Neural crest cell (in vitro differentiated cells): Measurements from ENCODE around the gene UQCRFS1. TPM values are rescaled to one million over a fixed set of nuclear protein-coding genes. Genes with fewer than 3 reads are reported as not detected.

ENCODE experiments used
- DNase-seq: peaks from one replicate; pipeline ENCODE4 v3.0.0; 2021; ENCODE audit warnings: low read depth, mixed read lengths, low spot score
- H3K27ac Mint-ChIP-seq: one replicate; pipeline ENCODE4 v1.8.0; 2021; ENCODE audit warnings: mild to moderate bottlenecking, mixed read lengths; ENCODE audit not compliant: unreplicated experiment
- H3K27me3 Mint-ChIP-seq: 2 replicates; pipeline ENCODE4 v1.8.0; 2021; ENCODE audit warnings: low read depth, mild to moderate bottlenecking, mixed read lengths
- H3K36me3 Mint-ChIP-seq: 2 replicates; pipeline ENCODE4 v1.8.0; 2021; ENCODE audit warnings: low read depth, mild to moderate bottlenecking, mixed read lengths
- H3K4me1 Mint-ChIP-seq: 2 replicates; pipeline ENCODE4 v1.8.0; 2021; ENCODE audit warnings: mixed read lengths
- H3K4me3 Mint-ChIP-seq: one replicate; pipeline ENCODE4 v1.8.0; 2021; ENCODE audit warnings: mild to moderate bottlenecking, mixed read lengths
- H3K9me3 Mint-ChIP-seq: 2 replicates; pipeline ENCODE4 v1.8.0; 2021; ENCODE audit warnings: mixed read lengths
- CTCF ChIP-seq: fragments of 200-600 bp; sonication (generic); conservative IDR thresholded peaks from 2 replicates; pipeline ENCODE4 v1.5.0; 2021; ENCODE audit warnings: antibody characterized with exemption, mild to moderate bottlenecking
- total RNA-seq: library from RNA; stranded (reverse); gene quantifications from 2 replicates; pipeline ENCODE4 v1.2.1, GENCODE V29; 2021

The UQCRFS1 gene
- total RNA-seq, 1 donor from 2014 or later = 34.8 TPM

- no peak overlapping the region for H3K27ac Mint-ChIP-seq
- H3K27me3 Mint-ChIP-seq = peaks cover 13% of the 10 kb centered on the region
- no peaks in the 10 kb centered on the region for H3K9me3 Mint-ChIP-seq
- H3K4me1 Mint-ChIP-seq = peaks cover 3% of the 10 kb centered on the region
- DNase-seq = no peak
- H3K36me3 Mint-ChIP-seq = no peaks in the 10 kb centered on the region
- TF ChIP-seq CTCF = no peak
- H3K4me3 Mint-ChIP-seq = no peak overlapping the region
Observed at GRCh38 chr19:29188289-29189032, 24.5 kb downstream of the UQCRFS1 start.

GRCh38 chr19:29187676-29188075 is 25.3 kb downstream of the UQCRFS1 start:
- H3K36me3 Mint-ChIP-seq = no peaks in the 10 kb centered on the region
- no peak for TF ChIP-seq CTCF
- no peak overlapping the region for H3K4me3 Mint-ChIP-seq

GRCh38 chr19:29185427-29185826 is 27.5 kb downstream of the UQCRFS1 start:
- no peak overlapping the region for H3K27ac Mint-ChIP-seq
- peaks cover 12% of the 10 kb centered on the region for H3K27me3 Mint-ChIP-seq
- DNase-seq = no peak
- no peak overlapping the region for H3K4me3 Mint-ChIP-seq
- H3K9me3 Mint-ChIP-seq = no peaks in the 10 kb centered on the region
- peaks cover 3% of the 10 kb centered on the region for H3K4me1 Mint-ChIP-seq
- TF ChIP-seq CTCF = no peak
- H3K36me3 Mint-ChIP-seq = no peaks in the 10 kb centered on the region

More at GRCh38 chr19:29187676-29188075, 25.3 kb downstream of the UQCRFS1 start:
- Mint-ChIP-seq H3K27me3 (peaks cover 11% of the 10 kb centered on the region), H3K27ac (no peak overlapping the region), H3K4me1 (peaks cover 3% of the 10 kb centered on the region), H3K9me3 (no peaks in the 10 kb centered on the region)
- DNase-seq = no peak

- Mint-ChIP-seq H3K36me3 (peaks cover 4% of the 10 kb centered on the region), H3K27ac (no peak overlapping the region), H3K4me1 (no peaks in the 10 kb centered on the region), H3K4me3 (no peak overlapping the region), H3K27me3 (peaks cover 15% of the 10 kb centered on the region), H3K9me3 (peaks cover 9% of the 10 kb centered on the region)
- DNase-seq = no peak
- TF ChIP-seq CTCF = no peak
Observed at GRCh38 chr19:29176981-29177754, 35.8 kb downstream of the UQCRFS1 start.

GRCh38 chr19:29173896-29174295 is 39.1 kb downstream of the UQCRFS1 start:
- TF ChIP-seq CTCF = no peak
- no peaks in the 10 kb centered on the region for H3K4me1 Mint-ChIP-seq
- H3K4me3 Mint-ChIP-seq = no peak overlapping the region
- H3K27ac Mint-ChIP-seq = no peak overlapping the region
- no peak for DNase-seq
- H3K27me3 Mint-ChIP-seq = peaks cover 28% of the 10 kb centered on the region
- H3K36me3 Mint-ChIP-seq = peaks cover 4% of the 10 kb centered on the region
- H3K9me3 Mint-ChIP-seq = peaks cover 10% of the 10 kb centered on the region
